WTC11 (cell line): Measurements from ENCODE around the gene UVRAG.

ENCODE experiments used
- CTCF ChIP-seq: fragments of 200-600 bp; IDR thresholded peaks from 2 replicates; pipeline ENCODE4 v1.8.0; 2022; ENCODE audit warnings: antibody characterized with exemption
- ESRRA ChIP-seq: sonication (generic); formaldehyde crosslinking; IDR thresholded peaks from 2 replicates; pipeline ENCODE4 v1.8.1; 2022; ENCODE audit warnings: mild to moderate bottlenecking, missing genetic modification reagents, borderline replicate concordance

DNA sequence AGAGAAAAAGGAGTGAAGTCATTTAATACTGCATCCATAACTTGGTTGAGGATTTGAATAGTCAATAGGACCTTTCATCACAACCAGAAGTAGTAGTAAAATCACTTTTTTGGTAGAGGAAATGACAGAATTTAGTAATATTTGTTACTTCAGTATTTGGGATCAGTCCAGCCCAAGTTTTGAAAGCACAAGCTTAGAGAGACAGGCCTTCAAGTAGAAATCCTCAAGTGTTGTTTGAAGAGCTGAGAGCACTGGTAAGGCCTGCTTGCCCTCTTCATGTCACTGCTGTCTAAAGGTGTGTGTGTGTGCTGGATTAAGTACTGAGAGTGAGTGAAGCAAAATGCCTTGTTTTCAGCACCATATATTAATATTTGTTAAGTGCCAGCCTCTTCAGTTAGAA lies 254.0 kb downstream of the UVRAG start:
- TF ChIP-seq ESRRA (no peak), CTCF (no peak)
